Upper lobe of right lung (tissue), 1 donor: ENCODE results near the gene NMNAT2. TPM values are rescaled to one million over a fixed set of nuclear protein-coding genes. Genes with fewer than 3 reads are reported as not detected.

Source experiments
- ATAC-seq: fragments of 200-7000 bp; cut with Tn5 transposase; one replicate; pipeline ENCODE4 v1.9.1; 2020; ENCODE audit warnings: mild to moderate bottlenecking, moderate library complexity
- DNase-seq: peaks from one replicate; pipeline ENCODE4 v3.0.0-alpha.2; 2020
- H3K27ac ChIP-seq: fragments of 200-600 bp; one replicate; pipeline ENCODE4 v1.8.0; 2022
- H3K27me3 ChIP-seq: fragments of 200-600 bp; one replicate; pipeline ENCODE4 v1.8.0; 2022; ENCODE audit warnings: mild to moderate bottlenecking
- H3K36me3 ChIP-seq: fragments of 200-600 bp; one replicate; pipeline ENCODE4 v1.8.0; 2022
- H3K4me1 ChIP-seq: fragments of 200-600 bp; one replicate; pipeline ENCODE4 v1.8.0; 2022
- H3K4me3 ChIP-seq: fragments of 200-600 bp; one replicate; pipeline ENCODE4 v1.8.0; 2022; ENCODE audit warnings: mild to moderate bottlenecking
- H3K9me3 ChIP-seq: fragments of 200-600 bp; one replicate; pipeline ENCODE4 v1.8.0; 2022
- CTCF ChIP-seq: fragments of 200-600 bp; IDR thresholded peaks from one replicate; pipeline ENCODE4 v1.8.0; 2022; ENCODE audit warnings: antibody characterized with exemption
- intact Hi-C: fragments of 100-400 bp; cut with DNase I; formaldehyde crosslinking; loops from one replicate; pipeline ENCODE4 v1.11.0; 2022
- total RNA-seq: library from RNA; stranded (reverse); fragmentation: NEBNext Ultra II Directional; extraction: Animal tissue kit (Norgen Biotek cat#: 25700); gene quantifications from one replicate; pipeline ENCODE4 v1.2.1, GENCODE V29; 2021
- donor health status: DM: no; HTN: yes; CAD: no; lungs with severe emphysema.

NMNAT2 gene
- total RNA-seq, 1 donor from 2014 or later: 0.38 TPM

GRCh38 chr1:183365093-183365492 lies 53.1 kb downstream of the NMNAT2 start:
- H3K27me3 ChIP-seq: peaks cover 5% of the 10 kb centered on the region
- no peak for TF ChIP-seq CTCF
- no peaks in the 10 kb centered on the region for H3K9me3 ChIP-seq
- intact Hi-C loops: no loop called here
- ATAC-seq: no peak
- no peak overlapping the region for H3K4me3 ChIP-seq
- no peak for DNase-seq
- no peaks in the 10 kb centered on the region for H3K4me1 ChIP-seq
- no peaks in the 10 kb centered on the region for H3K36me3 ChIP-seq
- no peak overlapping the region for H3K27ac ChIP-seq

GRCh38 chr1:183363972-183364371 lies 54.2 kb downstream of the NMNAT2 start:
- Histone ChIP-seq H3K36me3 (no peaks in the 10 kb centered on the region), H3K9me3 (no peaks in the 10 kb centered on the region), H3K4me3 (no peak overlapping the region), H3K27ac (no peak overlapping the region), H3K27me3 (peaks cover 4% of the 10 kb centered on the region), H3K4me1 (no peaks in the 10 kb centered on the region)
- DNase-seq (no peak), ATAC-seq (peak; percentile 91)
- intact Hi-C loops: no loop called here
- no peak for TF ChIP-seq CTCF

GRCh38 chr1:183361081-183361480 lies 57.1 kb downstream of the NMNAT2 start:
- TF ChIP-seq CTCF: no peak
- no peaks in the 10 kb centered on the region for H3K9me3 ChIP-seq
- H3K36me3 ChIP-seq: no peaks in the 10 kb centered on the region
- H3K27ac ChIP-seq: no peak overlapping the region
- DNase-seq: no peak
- intact Hi-C loops: no loop called here
- no peaks in the 10 kb centered on the region for H3K27me3 ChIP-seq
- no peak for ATAC-seq
- no peaks in the 10 kb centered on the region for H3K4me1 ChIP-seq
- no peak overlapping the region for H3K4me3 ChIP-seq

- Histone ChIP-seq H3K4me1 (no peaks in the 10 kb centered on the region), H3K27me3 (no peaks in the 10 kb centered on the region), H3K27ac (no peak overlapping the region), H3K9me3 (no peaks in the 10 kb centered on the region), H3K36me3 (no peaks in the 10 kb centered on the region), H3K4me3 (no peak overlapping the region)
- intact Hi-C loops: no loop called here
- DNase-seq (no peak), ATAC-seq (no peak)
- no peak for TF ChIP-seq CTCF
These were observed 57.7 kb downstream of the NMNAT2 start for GRCh38 chr1:183360473-183360872.

GRCh38 chr1:183356534-183357182 lies 61.5 kb downstream of the NMNAT2 start:
- H3K4me3 ChIP-seq: no peak overlapping the region
- H3K27ac ChIP-seq: no peak overlapping the region
- no peaks in the 10 kb centered on the region for H3K27me3 ChIP-seq
- ATAC-seq (no peak), DNase-seq (no peak)
- intact Hi-C loops: no loop called here
- H3K9me3 ChIP-seq: no peaks in the 10 kb centered on the region
- TF ChIP-seq CTCF: no peak
- no peaks in the 10 kb centered on the region for H3K36me3 ChIP-seq
- no peaks in the 10 kb centered on the region for H3K4me1 ChIP-seq

GRCh38 chr1:183355797-183356196 lies 62.4 kb downstream of the NMNAT2 start:
- no peak overlapping the region for H3K27ac ChIP-seq
- no peaks in the 10 kb centered on the region for H3K36me3 ChIP-seq
- H3K27me3 ChIP-seq: no peaks in the 10 kb centered on the region
- TF ChIP-seq CTCF: no peak
- no peaks in the 10 kb centered on the region for H3K4me1 ChIP-seq
- DNase-seq (no peak), ATAC-seq (no peak)
- no peaks in the 10 kb centered on the region for H3K9me3 ChIP-seq
- intact Hi-C loops: no loop called here
- H3K4me3 ChIP-seq: no peak overlapping the region
